Measurements from ENCODE around the gene FAM120A.

Gene FAM120A

DNA sequence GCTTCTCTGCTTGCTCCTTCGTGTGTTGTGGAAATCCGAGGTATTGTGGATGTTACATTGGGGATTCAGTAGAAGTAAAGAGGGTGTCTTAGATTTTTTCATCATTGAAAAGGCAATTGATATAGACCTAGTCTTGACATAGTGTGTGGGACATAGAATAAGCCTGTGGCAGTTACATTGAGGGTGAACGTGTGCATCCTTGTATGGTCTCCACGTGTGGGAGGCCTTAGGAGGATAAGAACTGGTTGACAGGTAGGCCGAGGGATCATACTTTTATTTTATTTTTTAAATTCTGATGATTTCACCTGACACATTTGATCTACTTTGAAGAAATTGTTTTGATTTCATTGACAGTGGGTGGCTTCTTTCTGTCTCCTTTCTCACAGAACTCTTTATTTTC, 18.9 kb downstream of the FAM120A start:
- no peak for DNase-seq (ENCODE audit: low read depth in 2 of 2)

DNA sequence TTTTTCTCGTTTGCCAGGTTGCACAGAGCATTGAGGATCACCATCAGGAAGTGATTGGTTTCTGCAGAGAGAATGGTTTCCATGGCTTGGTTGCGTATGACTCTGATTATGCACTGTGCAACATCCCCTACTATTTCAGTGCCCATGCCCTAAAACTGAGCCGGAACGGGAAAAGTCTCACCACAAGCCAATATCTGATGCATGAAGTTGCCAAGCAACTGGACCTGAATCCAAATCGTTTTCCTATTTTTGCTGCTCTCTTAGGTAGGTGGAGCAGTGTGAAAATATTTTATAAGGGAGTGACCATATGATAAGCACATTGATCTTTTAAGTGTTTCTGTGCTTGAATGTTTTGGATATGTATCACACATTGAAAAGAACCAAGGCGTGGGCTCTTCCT, 19.6 kb downstream of the FAM120A start:
- DNase-seq (ENCODE audit: low read depth in 2 of 2): no peak

DNA sequence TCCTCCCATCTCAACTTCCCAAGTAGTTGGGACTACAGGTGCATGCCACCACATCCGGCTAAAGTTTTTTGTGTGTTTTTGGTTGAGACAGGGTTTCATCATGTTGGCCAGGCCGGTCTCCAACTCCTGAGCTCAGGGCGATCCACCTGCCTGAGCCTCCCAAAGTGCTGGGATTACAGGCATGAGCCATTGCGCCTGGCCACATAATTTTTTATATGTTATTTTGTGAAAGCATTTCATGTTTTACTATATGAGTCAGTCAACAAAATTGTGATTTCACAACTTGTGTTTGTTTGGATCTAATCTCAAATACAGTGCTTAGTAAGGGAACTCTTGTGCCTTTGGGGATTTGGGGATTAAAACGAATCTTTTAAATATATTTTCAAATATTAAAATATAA, 21.9 kb downstream of the FAM120A start:
- DNase-seq (ENCODE audit: low read depth in 2 of 2): no peak

GRCh38 chr9:93475108-93475507, 23.6 kb downstream of the FAM120A start:
- no peak for DNase-seq (ENCODE audit: low read depth in 2 of 2)

DNA sequence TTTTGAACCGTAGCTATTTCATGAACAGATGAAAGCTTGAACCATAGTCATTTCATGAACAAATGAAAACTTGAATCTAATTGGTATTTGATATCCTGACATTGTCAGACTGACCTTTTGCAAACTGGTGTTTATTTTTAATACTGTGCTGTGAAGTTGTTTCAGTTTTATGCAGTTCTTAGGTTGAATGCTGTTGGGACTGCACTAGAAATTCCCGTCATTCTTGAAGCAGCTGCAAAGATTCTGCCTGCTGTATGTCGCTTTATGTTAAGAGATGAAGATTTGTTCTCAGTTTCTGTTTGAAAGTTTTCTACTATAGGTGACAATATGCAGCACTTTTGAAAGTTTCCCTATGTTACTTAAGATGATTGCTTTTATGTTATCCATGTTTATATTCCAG, 24.4 kb downstream of the FAM120A start:
- no peak for DNase-seq (ENCODE audit: low read depth in 2 of 2)

- DNase-seq (ENCODE audit: low read depth in 2 of 2): no peak
These were observed 25.4 kb downstream of the FAM120A start for GRCh38 chr9:93476924-93477323.

- DNase-seq (ENCODE audit: low read depth in 2 of 2): no peak
These were observed 25.9 kb downstream of the FAM120A start for GRCh38 chr9:93477397-93477796.

DNA sequence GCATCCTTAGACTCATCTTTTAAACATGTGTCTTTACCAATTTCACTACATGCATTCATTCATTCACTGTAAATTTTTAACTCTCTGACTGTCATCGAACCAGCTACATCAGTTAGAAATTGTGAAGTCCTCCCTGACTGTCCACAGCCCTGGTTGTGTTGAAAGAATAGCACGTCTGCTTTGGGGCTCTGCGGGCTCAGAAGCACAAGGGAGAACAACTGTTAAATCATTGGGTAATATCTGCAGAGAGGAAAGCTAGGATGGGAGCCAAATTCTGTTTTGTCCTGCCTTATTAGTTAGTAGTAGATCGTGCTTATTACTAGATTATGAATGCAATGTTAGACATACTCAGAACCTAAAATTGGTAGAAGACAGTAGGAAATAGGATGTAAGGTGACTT, 28.2 kb downstream of the FAM120A start:
- DNase-seq (ENCODE audit: low read depth in 2 of 2): no peak

GRCh38 chr9:93480262-93480661, 28.8 kb downstream of the FAM120A start:
- DNase-seq (ENCODE audit: low read depth in 2 of 2): no peak

- DNase-seq (ENCODE audit: low read depth in 2 of 2): no peak
These were observed 29.3 kb downstream of the FAM120A start for GRCh38 chr9:93480728-93481324.

DNA sequence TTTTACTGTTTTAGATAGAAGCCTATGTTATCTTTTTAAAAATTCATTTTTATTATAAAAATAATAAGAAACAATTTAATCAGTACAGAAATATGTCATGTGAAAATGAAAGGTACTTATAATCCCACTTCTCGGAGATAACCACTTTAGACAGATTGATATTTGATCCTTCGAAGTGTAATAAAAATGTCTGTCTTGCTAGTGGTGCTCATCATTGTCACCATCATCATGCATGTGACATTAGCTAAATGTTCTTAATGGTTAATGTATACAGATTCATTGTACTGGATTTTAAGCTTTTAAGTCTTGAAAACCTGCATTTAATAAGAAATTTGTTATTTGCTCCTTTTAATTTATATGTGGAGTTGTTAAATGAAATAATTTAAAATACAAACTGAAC, 32.0 kb downstream of the FAM120A start:
- no peak for DNase-seq (ENCODE audit: low read depth in 2 of 2)

DNA sequence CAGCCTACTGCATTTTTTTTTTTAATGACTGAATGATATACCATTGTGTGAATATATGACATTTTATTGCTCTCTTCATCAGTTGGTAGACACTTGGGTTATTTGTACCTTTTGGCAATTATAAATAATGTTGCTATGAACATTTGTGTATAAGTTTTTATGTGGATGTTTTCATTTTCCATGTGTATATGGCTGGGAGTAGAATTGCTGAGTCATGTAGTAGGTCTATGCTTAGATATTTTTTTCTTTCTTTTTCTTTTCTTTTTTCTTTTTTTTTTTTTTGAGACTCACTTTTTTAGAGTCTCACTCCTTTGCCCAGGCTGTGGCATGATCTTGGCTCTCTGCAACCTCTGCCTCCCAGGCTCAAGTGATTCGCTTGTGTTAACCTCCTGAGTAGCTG, 34.8 kb downstream of the FAM120A start:
- DNase-seq (ENCODE audit: low read depth in 2 of 2): no peak

GRCh38 chr9:93488244-93488643, 36.8 kb downstream of the FAM120A start:
- no peak for DNase-seq (ENCODE audit: low read depth in 2 of 2)

GRCh38 chr9:93491593-93492232, 40.2 kb downstream of the FAM120A start:
- no peak for DNase-seq (ENCODE audit: low read depth in 2 of 2)

DNA sequence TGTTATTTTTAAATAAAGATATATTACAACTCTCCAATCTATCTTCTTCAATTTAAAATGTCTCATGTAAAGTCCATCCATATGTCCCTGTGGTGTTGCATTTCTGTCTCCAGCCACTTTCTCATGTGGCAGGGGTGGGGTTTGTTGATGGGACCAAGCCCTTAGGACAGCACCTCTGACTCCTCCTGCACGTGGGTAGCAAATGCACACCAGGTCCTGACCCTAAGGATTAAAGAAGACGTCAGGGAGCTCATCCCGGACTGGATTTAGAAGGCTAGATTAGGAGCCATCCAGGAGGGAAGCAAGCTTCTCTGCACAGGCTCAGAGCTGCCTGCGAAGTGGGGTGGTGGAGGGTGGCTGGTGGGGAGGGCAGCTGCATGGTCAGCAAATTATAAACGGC, 40.8 kb downstream of the FAM120A start:
- no peak for DNase-seq (ENCODE audit: low read depth in 2 of 2)

DNA sequence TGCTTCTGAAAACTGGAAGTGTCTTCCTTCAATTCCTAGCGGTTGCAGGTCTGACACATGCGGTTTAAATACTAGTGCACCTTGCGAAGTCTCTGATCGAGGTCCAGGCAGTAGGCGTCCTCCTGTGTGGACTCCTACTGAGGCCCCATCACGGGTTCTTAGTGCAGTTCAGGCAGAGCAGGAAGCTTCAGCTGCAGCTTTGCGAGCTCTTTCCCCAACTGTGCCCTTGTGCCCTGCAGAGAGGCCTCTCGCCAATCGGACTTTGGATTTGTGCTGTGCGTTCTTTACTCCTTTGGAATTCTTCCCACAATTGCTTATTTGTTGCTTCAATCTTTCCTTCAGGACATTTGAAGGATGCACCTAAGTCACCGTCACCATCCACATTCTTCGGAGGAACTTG, 42.5 kb downstream of the FAM120A start:
- DNase-seq (ENCODE audit: low read depth in 2 of 2): no peak

- no peak for DNase-seq (ENCODE audit: low read depth in 2 of 2)
These were observed 44.8 kb downstream of the FAM120A start for GRCh38 chr9:93496285-93496684.

DNA sequence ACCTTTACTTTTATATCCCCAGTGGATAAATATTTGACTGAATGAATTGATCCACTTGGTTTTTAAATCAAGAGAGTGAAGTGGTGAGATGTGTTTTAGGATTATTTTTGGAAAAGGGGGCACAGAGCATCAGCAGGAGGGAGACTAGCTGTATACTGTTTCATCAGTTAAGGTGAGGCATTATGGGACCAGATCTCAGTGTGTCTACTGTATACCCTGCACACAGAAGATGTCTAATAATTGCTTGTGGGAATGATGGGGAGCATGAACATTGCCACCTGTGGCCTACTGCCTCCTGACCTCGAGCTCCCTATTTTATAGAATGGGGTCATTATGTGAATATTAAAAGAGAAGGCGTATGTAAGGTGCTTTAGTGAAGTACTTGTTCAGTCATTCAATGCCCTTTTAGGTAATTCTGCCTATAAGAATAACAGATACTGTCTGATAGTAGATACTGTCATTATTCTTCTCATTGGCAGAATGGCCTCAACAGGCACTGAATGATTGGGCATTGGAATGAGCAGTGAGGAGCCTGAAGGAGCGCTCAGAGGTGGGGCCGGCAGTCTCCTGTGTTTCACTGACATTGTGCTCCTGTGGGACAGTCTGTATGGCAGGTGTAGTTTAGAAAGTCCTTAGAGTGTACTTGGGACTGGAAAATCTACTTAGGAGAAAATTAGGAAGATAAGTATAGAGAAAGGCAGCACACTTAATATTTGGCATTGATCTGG, 49.2 kb downstream of the FAM120A start:
- no peak for DNase-seq (ENCODE audit: low read depth in 2 of 2)

GRCh38 chr9:93501406-93501805, 49.9 kb downstream of the FAM120A start:
- DNase-seq (ENCODE audit: low read depth in 2 of 2): no peak

DNA sequence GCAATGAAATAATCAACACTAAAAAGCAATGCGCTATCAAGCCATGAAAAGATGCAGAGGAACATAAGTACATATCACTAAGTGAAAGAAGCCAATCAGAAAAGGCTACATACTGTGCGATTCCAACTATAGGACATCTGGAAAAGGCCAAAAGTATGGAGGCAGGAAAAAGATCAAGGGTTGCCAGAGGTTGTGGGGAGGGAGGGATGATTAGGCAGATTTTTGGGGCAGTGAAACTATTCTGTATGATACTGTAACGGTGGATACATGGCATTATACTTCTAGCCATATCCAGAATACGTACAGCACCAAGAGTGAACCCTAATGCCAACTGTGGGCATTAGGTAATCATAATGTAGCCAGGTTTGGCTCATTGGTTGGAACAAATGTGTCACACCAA, 51.9 kb downstream of the FAM120A start:
- DNase-seq (ENCODE audit: low read depth in 2 of 2): no peak

DNA sequence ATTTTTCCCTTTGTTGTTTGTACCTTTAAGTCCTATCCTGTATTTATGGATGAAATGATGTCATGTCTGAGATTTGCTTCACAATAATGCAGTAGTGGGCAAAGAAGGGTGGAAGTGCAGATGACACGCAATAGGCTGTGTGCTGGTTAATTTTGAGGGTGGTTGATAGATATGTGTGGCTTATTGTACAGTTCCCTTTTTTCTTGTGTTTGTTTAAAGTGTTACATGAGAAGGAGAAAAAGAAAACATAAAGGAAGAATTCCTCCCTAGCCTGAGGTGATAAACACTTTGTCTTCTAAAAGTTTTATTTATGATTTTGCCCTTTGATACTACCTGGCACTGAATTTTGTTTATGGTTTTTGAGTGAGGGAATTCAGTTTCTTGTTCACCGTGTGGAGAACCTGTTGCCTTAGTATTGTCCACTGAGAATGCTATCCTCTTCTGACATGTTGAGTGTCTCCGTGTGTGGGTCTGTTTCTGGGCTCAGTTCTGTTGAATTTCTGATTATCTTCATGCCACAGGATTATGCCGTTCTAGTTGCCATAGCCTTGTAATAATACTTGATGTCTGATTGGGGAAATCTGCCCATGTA, 54.2 kb downstream of the FAM120A start:
- DNase-seq (ENCODE audit: low read depth in 2 of 2): no peak

DNA sequence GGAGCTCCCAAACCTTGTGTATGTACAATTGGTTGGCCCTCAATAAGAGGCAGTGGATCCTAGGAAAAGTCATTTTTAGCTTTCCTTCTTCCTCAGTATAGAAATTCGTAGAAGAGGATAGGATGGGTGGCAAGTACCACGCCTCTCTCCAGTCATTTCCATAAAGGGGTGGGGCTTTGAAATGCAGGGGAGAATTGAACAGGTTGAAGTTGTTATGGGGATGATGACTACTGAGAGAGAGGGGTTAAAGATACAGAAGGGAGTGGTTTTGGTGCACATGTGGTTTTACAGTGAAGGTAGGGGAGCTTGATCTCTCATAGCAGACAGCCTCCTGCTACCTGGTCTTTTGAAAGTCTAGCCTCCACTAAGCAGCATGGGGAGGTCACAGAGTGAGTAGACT, 56.3 kb downstream of the FAM120A start:
- DNase-seq (ENCODE audit: low read depth in 2 of 2): no peak

- no peak for DNase-seq (ENCODE audit: low read depth in 2 of 2)
These were observed 56.7 kb downstream of the FAM120A start for GRCh38 chr9:93508207-93508606.

All from stimulated activated CD8-positive, alpha-beta memory T cell treated with anti-CD3 and anti-CD28 coated beads, Interleukin-7, amount 100 ng/mL, for 4 hours (primary cell).